Suprapubic skin (tissue), 4 donors: ENCODE measurements around the gene PMEL.

ENCODE experiments used
- EP300 ChIP-seq: sonication (generic); formaldehyde crosslinking; IDR thresholded peaks from one replicate; pipeline ENCODE4 v1.6.1; 2017; ENCODE audit warnings: antibody characterized with exemption
- POLR2A ChIP-seq, 2 donors: fragments of 450-650 bp; IDR thresholded peaks; one replicate each; pipeline ENCODE4 v1.6.1; 2017; ENCODE audit warnings: antibody characterized with exemption in 2 of 2, mild to moderate bottlenecking in 2 of 2, moderate library complexity in 2 of 2
- POLR2AphosphoS5 ChIP-seq, 3 donors: sonication (generic); formaldehyde crosslinking; IDR thresholded peaks; one replicate each; pipeline ENCODE4 v1.6.1; 2017; ENCODE audit warnings: antibody characterized with exemption in 3 of 3
- TF ChIP-seq, protein P1 (sequence below), 2 donors: fragments of 200-600 bp in 1 of 2; fragments of 450-650 bp in 1 of 2; sonication (generic) in 1 of 2; IDR thresholded peaks; one replicate each; pipeline ENCODE4 v1.5.1; 2016 to 2019; ENCODE audit warnings: antibody characterized with exemption in 2 of 2, mild to moderate bottlenecking in 1 of 2, moderate library complexity in 1 of 2

- TF ChIP-seq EP300 (no peak), POLR2A (IDR thresholded peaks at IDR 0.05) (no peak), POLR2AphosphoS5 (IDR thresholded peaks at IDR 0.05) (no peak)
- TF ChIP-seq, protein P1, sequence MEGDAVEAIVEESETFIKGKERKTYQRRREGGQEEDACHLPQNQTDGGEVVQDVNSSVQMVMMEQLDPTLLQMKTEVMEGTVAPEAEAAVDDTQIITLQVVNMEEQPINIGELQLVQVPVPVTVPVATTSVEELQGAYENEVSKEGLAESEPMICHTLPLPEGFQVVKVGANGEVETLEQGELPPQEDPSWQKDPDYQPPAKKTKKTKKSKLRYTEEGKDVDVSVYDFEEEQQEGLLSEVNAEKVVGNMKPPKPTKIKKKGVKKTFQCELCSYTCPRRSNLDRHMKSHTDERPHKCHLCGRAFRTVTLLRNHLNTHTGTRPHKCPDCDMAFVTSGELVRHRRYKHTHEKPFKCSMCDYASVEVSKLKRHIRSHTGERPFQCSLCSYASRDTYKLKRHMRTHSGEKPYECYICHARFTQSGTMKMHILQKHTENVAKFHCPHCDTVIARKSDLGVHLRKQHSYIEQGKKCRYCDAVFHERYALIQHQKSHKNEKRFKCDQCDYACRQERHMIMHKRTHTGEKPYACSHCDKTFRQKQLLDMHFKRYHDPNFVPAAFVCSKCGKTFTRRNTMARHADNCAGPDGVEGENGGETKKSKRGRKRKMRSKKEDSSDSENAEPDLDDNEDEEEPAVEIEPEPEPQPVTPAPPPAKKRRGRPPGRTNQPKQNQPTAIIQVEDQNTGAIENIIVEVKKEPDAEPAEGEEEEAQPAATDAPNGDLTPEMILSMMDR (IDR thresholded peaks at IDR 0.05) = no peak
These were observed 35.8 kb upstream of the PMEL start for GRCh38 chr12:56001487-56002100.
